IPS-18a (cell line): Measurements from ENCODE around the gene GNG2.

Experiments used
- H3K27ac ChIP-seq: one replicate; pipeline ENCODE4 v1.5.1; 2013; ENCODE audit warnings: low read length
- H3K27me3 ChIP-seq: one replicate; pipeline ENCODE4 v1.6.1; 2013; ENCODE audit warnings: mild to moderate bottlenecking, low read length; ENCODE audit not compliant: control insufficient read depth, insufficient read depth
- H3K36me3 ChIP-seq: one replicate; pipeline ENCODE4 v1.6.1; 2013; ENCODE audit warnings: low read depth, low read length; ENCODE audit not compliant: control insufficient read depth
- H3K4me1 ChIP-seq: one replicate; pipeline ENCODE4 v1.6.1; 2013; ENCODE audit warnings: low read depth, low read length; ENCODE audit not compliant: control insufficient read depth
- H3K4me3 ChIP-seq: one replicate; pipeline ENCODE4 v1.5.1; 2013; ENCODE audit warnings: low read length
- H3K9ac ChIP-seq: one replicate; pipeline ENCODE4 v1.6.1; 2013; ENCODE audit warnings: mild to moderate bottlenecking, low read length, moderate library complexity
- H3K9me3 ChIP-seq: one replicate; pipeline ENCODE4 v1.6.1; 2013; ENCODE audit warnings: low read depth, low read length; ENCODE audit not compliant: control insufficient read depth

The GNG2 gene

GRCh38 chr14:51860164-51860824 is at the start of gene GNG2:
TSS of gene GNG2 (plus strand) at chr14:51860612. CDS start at chr14:51950679, 90,067 bp downstream.
- H3K9ac ChIP-seq, result peak within 1 kb of the TSS; percentile 77
- peaks cover 33% of the 10 kb centered on the region for H3K27me3 ChIP-seq
- no peaks in the 10 kb centered on the region for H3K9me3 ChIP-seq
- no peak within 1 kb of the TSS for H3K27ac ChIP-seq
- H3K36me3 ChIP-seq, result no peaks in the 10 kb centered on the region
- H3K4me3 ChIP-seq, result peak within 1 kb of the TSS; percentile 95
- H3K4me1 ChIP-seq, result peaks cover 38% of the 10 kb centered on the region

GRCh38 chr14:51811706-51812105 is 48.7 kb upstream of the GNG2 start:
- Histone ChIP-seq H3K36me3 (no peaks in the 10 kb centered on the region), H3K27me3 (no peaks in the 10 kb centered on the region), H3K9ac (no peak overlapping the region), H3K9me3 (no peaks in the 10 kb centered on the region), H3K4me1 (no peaks in the 10 kb centered on the region), H3K4me3 (no peak overlapping the region), H3K27ac (no peak overlapping the region)

GRCh38 chr14:51816031-51816430 is 44.4 kb upstream of the GNG2 start:
- Histone ChIP-seq H3K4me1 (peaks cover 4% of the 10 kb centered on the region), H3K9me3 (no peaks in the 10 kb centered on the region), H3K27ac (no peak overlapping the region), H3K9ac (no peak overlapping the region), H3K27me3 (no peaks in the 10 kb centered on the region), H3K36me3 (no peaks in the 10 kb centered on the region), H3K4me3 (no peak overlapping the region)

GRCh38 chr14:51817326-51817725 is 43.1 kb upstream of the GNG2 start:
- Histone ChIP-seq H3K4me1 (peaks cover 4% of the 10 kb centered on the region), H3K27ac (no peak overlapping the region), H3K36me3 (no peaks in the 10 kb centered on the region), H3K27me3 (no peaks in the 10 kb centered on the region), H3K9me3 (no peaks in the 10 kb centered on the region), H3K4me3 (no peak overlapping the region), H3K9ac (no peak overlapping the region)

GRCh38 chr14:51818748-51819380 is 41.5 kb upstream of the GNG2 start:
- no peaks in the 10 kb centered on the region for H3K9me3 ChIP-seq
- no peak overlapping the region for H3K9ac ChIP-seq
- no peak overlapping the region for H3K4me3 ChIP-seq
- no peak overlapping the region for H3K27ac ChIP-seq
- H3K27me3 ChIP-seq, result no peaks in the 10 kb centered on the region
- peaks cover 4% of the 10 kb centered on the region for H3K4me1 ChIP-seq
- H3K36me3 ChIP-seq, result no peaks in the 10 kb centered on the region

GRCh38 chr14:51821822-51822221 is 38.6 kb upstream of the GNG2 start:
- Histone ChIP-seq H3K4me1 (peaks cover 4% of the 10 kb centered on the region), H3K27ac (no peak overlapping the region), H3K9ac (no peak overlapping the region), H3K36me3 (no peaks in the 10 kb centered on the region), H3K27me3 (no peaks in the 10 kb centered on the region), H3K4me3 (no peak overlapping the region), H3K9me3 (no peaks in the 10 kb centered on the region)

GRCh38 chr14:51822499-51822898 is 37.9 kb upstream of the GNG2 start:
- no peaks in the 10 kb centered on the region for H3K36me3 ChIP-seq
- H3K27ac ChIP-seq, result no peak overlapping the region
- no peaks in the 10 kb centered on the region for H3K9me3 ChIP-seq
- H3K27me3 ChIP-seq, result no peaks in the 10 kb centered on the region
- H3K4me3 ChIP-seq, result no peak overlapping the region
- H3K4me1 ChIP-seq, result peaks cover 4% of the 10 kb centered on the region
- H3K9ac ChIP-seq, result no peak overlapping the region

- no peaks in the 10 kb centered on the region for H3K9me3 ChIP-seq
- H3K27ac ChIP-seq, result no peak overlapping the region
- peaks cover 4% of the 10 kb centered on the region for H3K4me1 ChIP-seq
- H3K27me3 ChIP-seq, result no peaks in the 10 kb centered on the region
- H3K36me3 ChIP-seq, result no peaks in the 10 kb centered on the region
- H3K4me3 ChIP-seq, result no peak overlapping the region
- H3K9ac ChIP-seq, result no peak overlapping the region
Observed at GRCh38 chr14:51823706-51824105, 36.7 kb upstream of the GNG2 start.

- no peaks in the 10 kb centered on the region for H3K27me3 ChIP-seq
- no peaks in the 10 kb centered on the region for H3K36me3 ChIP-seq
- no peak overlapping the region for H3K9ac ChIP-seq
- H3K4me3 ChIP-seq, result no peak overlapping the region
- no peaks in the 10 kb centered on the region for H3K9me3 ChIP-seq
- no peak overlapping the region for H3K27ac ChIP-seq
- H3K4me1 ChIP-seq, result peaks cover 4% of the 10 kb centered on the region
Observed at GRCh38 chr14:51824191-51824590, 36.2 kb upstream of the GNG2 start.

GRCh38 chr14:51825926-51826325 is 34.5 kb upstream of the GNG2 start:
- Histone ChIP-seq H3K4me1 (peaks cover 4% of the 10 kb centered on the region), H3K9me3 (no peaks in the 10 kb centered on the region), H3K27me3 (no peaks in the 10 kb centered on the region), H3K27ac (no peak overlapping the region), H3K36me3 (no peaks in the 10 kb centered on the region), H3K9ac (no peak overlapping the region), H3K4me3 (no peak overlapping the region)

- no peaks in the 10 kb centered on the region for H3K36me3 ChIP-seq
- H3K27ac ChIP-seq, result no peak overlapping the region
- H3K4me1 ChIP-seq, result peaks cover 4% of the 10 kb centered on the region
- H3K9ac ChIP-seq, result no peak overlapping the region
- H3K27me3 ChIP-seq, result no peaks in the 10 kb centered on the region
- no peak overlapping the region for H3K4me3 ChIP-seq
- H3K9me3 ChIP-seq, result no peaks in the 10 kb centered on the region
Observed at GRCh38 chr14:51828017-51828797, 32.2 kb upstream of the GNG2 start.
